GM21381 (cell line): ENCODE data around the gene LAMTOR2.

Experiments
- ATAC-seq: cut with Tn5 transposase; IDR thresholded peaks from one replicate; pipeline ENCODE4 v1.9.1; 2021; ENCODE audit warnings: mild to moderate bottlenecking, moderate library complexity; ENCODE audit not compliant: unreplicated experiment

Gene LAMTOR2

DNA sequence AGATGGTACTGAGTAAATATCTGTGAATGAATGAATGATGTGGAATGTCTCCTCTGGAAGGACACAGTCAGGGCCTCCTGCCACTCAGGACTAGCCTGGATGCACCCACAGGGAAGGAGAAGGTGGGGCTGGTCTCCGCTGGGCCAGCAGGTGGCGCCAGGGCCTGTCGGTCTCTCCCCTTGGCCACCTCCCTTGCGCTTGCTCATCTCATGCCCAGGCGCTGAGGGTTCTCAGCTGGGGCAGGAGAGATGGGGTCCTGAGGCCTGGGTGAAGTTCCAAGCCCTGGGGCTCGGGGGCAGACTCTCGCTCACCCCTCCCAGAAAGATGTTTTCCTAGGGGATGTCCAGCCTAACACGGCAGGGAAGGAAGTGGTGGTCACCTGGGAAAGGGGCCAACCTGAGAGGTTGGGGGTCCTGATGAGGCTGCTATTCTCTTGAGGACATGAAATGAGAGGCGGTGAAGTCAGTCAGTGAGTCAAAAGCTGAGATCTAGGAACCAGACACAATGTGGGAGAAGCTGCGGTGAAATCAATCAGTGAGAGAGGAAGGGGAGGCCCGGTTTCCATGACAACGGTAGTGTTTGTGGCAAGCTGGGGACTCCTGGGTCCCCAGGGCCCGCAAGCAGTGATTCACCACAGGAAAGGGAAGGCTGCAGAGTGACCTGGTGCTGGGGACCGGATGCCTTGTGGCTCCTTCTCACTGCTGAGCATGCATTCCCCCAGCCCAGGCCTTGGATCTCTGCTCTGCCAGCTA lies 42.2 kb downstream of the LAMTOR2 start:
- ATAC-seq, result peak; percentile 58

DNA sequence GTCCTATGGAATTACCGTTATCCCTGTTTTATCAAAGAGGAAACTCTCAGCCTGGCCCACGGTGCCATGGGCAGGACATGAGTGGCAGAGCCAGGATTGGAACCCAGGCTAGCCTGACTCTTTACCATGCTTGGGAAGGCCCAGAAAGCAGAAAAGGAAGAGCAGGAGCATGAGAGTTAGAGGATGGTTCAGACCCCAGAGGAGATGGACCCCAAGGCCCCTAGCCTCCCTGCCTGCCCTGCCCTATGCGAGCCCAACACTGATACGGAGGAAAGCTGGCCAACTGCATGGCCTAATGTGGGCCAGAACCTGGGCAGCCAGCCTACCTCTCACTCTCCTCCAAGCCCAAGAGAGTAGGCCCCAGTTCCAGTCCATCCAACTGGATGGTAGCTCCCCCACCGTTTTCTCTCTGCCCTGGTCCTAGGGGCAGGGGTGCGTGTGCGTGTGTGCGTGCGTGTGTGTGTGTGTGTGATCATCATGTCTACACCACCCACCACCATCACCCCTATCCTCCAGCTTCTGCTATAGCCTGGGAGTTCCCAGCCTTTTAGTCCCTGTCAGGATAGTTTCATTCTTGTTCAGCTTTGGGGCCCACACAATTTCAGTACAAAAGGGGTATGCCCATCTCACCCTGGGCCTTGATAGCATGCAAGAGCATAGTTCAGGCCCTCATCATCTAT lies 43.1 kb downstream of the LAMTOR2 start:
- peak; percentile 5 for ATAC-seq

DNA sequence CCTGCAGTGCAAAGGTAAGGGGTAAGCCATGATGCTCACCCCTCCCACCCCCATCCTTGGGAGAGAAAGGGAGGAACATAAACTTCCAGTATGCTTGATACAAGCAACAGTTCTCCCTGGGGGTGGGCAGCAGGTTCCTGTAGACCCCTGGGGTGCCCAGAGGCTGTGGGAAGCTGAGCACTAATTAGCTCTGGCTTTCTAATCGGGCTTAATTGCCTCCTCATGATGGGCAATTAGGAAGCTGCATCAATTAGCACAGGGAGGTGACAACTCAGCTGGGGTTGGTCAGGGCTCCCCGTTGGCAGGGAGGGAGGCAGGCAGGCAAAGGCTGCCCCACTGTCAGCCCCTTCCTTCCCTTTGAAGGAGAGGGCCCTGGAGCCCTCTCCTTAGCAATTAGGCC lies 44.2 kb downstream of the LAMTOR2 start:
- ATAC-seq, result no peak

DNA sequence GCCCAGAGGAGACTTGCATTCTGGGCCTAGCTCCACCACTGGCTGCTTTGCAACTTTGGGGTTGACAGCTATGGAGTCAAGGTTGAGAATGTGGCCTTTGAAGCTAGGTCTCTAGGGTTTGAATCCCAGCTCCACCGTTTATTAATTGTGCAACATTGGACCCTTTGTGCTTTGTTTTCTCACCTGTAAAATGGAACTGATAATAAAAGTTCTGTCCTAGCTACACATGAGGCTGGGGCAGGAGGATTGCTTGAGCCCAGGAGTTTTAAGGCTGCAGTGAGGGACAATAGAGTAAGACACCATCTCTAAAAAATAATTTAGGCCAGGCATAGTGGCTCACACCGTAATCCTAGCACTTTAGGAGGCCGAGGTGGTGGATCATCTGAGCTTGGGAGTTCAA lies 44.7 kb downstream of the LAMTOR2 start:
- ATAC-seq, result no peak

DNA sequence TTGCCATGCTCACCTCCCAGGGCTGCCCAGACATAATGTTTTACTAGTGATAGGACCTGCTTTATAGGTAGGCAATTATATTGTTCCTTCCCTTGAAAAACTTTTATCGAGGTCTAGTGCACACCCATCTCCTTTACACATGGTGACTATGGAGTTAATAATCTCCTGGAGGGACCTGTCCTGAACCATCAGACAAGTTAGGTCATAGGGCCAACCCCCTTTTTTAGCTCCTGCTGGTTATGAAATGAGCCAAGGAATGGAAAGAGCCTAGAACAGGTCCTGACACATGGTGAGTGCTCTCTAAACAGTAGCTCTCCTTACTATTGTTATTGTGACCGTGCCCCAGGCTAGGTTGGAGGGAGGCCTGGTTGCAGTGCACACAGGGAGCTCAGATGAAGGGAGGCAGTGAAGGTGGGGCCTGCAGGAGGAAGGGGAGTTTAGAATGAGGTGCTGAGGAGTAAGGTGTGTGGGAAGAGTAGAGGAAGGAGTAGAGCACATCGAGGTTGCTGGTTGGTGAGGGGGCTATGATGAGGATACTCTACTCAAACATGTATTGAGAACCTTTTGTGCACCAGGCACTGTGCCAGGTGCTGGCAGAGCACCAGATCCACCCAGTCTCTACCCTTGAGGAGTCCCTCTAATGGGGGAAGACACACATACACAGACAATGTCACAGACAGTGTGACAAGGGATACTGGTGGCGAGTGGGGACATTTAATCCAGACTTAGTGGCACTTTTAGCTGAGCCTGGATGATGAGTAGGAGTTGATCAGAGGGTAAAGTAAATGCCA lies 45.8 kb downstream of the LAMTOR2 start:
- no peak for ATAC-seq

DNA sequence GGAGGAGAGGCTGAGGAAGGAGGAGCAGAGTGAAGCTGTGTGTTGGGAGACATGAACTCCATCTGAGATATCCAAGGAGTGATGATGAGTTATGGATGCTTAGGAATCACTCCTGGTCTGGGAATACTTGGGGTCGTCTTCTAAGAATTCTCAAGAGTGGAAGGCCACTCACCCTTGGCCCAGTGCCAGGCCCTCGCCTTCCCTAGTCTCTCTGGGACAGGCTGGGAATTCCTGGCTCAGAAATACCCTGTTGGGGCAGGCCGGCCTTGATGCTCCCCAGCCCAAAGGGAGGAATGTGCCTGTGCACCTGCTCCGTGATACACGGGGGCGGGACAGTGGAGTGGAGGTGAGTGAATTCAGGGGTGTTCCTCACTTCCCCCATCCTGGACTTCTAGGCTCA lies 47.3 kb downstream of the LAMTOR2 start:
- ATAC-seq, result no peak

DNA sequence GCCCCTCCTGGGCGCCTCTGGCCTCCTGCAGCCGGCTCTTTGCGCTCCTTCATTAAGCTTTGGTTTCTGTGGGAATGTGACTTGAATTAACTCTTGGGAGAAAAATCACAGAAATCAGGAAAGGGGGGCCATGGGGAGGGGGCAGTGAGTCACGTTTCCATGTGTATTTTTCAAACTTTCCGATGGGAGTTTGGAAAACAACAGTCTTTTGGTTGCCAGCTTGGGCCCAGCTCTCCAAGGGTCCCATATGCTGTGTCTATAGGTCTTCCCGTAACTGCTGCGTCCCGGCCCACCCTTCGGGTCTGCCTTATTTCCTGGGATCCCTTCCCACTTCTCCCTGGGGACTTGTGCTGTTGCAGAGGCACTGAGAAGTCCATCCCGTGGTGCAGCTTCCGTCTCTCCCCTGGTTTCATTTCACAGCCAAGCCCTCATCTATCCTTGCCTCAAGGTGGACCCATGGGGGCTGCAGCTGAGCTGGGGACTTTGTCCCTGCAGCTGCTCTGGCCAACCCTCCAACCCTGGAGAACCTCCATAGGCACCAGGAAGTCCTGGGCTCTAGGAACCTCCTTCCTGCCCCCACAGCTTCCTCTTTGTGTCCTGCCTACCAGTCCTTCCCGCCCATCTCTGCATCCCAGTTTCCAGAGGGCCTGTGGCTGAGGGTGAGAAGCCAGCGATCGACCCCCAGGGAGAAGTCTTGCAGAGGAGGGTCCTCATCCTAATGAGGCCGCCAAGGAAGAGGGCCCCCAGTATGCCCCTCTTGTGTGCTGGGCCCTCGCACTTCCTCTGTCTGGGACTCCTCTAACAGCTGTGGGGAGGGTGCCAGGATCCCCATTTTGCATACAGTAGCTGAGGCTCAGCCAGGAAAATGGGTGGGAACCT lies 48.3 kb downstream of the LAMTOR2 start:
- ATAC-seq, result no peak

DNA sequence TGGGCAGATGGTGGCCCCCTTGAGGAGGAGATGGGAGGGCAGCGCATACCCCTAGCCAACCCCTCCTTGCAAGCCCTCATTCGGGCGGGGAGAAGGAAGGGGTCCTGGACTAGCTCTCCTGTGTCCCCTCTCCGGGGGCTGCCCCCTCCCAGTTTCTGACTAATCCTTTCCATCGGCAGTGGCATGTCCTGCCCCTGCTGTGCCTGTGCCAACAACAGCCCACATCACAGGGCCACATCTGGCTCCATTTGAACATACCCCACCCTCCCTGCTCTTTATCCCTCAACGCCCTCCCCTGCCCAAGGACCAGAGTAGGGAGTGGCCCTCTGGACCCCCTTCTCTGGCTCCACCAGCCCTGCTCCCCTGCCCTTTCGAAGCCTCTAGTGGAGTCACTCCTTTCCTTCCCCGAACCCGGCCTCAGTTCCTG lies 49.0 kb downstream of the LAMTOR2 start:
- ATAC-seq, result no peak

DNA sequence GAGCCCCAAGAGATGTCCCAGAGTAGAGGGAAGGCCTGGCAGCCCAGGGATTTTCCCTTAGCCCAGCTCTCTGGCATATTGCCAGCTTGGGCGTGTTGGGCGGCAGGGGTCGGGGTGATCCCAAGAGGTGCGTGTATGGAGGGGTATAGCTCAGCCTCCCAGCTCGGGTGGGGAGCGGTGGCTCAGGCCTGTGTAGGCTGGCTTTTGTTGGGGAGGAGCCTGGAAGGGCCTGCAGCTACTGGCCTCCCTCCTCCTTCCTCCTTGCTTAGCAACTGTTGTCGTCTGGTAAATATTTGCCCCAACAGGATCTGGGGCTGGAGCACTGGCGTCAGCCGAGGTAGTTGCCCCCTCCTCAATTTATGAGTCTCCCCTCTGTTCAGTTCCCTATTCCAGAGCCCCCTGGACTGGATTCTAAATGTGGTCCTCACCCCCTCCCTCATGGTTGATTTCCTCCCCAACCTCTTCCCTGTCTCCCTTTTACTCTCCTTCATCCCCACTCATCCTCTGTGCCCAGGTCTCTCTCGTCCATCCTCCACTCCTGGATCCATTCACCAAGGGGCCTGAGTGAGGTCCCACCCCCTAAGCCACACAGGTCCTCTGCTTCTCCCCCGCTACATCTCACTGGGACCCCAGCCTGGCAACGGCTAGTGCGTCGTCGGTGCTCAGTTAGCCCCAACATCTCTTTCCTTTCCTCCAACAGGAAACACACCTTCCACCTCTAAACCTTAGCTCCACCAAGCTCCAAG lies 49.7 kb downstream of the LAMTOR2 start:
- ATAC-seq, result no peak

DNA sequence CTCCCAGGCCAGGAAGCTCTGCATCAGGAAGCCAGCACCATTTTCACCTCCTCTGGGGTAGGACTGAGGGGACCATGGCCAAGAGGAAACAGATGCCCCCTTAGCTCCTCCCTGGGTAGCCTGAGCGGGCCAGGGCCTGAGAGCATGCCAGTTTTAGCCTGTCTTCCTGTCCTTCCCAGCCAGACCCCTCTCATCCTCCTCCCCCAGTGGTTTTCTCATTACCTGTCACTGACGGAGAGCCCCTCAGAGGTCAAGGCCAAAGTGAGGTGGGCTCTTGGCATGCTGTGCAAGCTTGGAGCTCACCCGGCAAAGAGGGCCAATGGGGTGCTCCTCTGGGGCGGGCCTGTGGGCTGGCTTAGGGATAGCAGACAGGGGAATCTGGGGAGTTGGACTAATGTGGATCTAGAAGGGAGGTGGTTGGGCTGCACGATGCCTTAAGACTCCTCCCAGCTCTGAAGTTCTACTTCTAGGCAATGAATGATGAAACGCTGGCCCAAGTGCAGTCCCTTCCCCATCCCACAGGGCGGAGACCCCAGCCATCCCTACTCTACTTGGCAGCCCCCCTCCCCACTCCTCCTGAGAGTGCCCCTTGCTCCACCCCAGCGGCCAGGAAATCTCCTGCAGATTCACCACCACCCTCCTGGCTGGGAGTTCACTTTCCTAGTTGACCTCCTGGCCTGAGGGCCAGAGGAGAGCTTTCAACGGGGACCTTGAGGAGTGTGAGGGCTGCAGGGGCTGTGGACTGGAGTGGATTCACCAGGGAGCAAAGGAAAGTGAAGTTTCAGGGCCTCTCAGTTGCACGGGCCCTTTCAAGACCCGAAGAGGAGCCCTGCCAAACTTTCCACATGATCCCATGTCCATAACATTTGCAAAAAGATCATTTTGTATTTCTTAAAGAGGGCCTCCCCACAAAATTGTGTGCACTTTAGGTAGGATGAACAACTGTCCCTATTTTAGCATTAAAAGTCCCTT lies 50.6 kb downstream of the LAMTOR2 start:
- ATAC-seq, result no peak

DNA sequence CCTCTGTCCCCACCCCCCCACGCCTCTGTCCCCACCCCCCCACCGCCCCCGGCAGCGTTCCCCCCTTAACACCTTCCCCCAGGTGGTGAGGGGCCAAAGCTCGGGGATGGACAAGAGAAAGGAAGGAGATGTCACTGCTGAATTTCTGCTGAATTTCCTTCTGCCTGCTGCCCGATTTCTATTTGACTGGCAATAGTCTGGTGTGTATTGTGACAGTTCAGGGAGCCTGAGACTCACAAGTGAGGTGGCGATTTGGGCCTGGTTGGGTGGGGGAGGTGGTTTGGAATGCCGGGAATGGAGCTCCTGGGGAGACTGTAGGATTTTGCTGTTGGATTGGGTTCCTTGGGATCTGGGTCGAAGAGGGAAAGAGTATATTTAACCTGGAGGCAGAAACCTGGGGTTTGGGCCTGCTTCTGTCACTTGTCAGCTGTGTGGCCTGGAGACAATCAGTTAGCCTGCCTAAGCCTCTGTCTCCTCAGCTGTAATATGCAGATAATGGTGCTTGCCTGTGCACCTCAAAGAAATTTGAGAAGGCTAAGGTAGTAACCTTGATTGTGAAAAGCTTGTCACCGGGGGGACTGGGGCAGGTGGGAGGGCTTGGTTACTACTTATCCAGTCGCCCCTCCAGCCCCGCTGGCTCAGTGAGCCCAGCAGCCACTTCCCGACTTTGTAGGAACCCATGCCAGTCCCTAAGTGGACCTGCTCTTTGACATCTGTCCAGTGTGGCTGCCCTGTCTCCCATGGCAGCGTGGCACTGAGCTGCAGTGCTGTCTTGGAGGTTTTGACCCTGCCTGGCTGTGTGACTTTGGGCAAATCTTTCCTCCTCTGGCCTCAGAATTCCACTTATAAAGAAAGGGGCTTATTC lies 52.3 kb downstream of the LAMTOR2 start:
- ATAC-seq, result no peak

DNA sequence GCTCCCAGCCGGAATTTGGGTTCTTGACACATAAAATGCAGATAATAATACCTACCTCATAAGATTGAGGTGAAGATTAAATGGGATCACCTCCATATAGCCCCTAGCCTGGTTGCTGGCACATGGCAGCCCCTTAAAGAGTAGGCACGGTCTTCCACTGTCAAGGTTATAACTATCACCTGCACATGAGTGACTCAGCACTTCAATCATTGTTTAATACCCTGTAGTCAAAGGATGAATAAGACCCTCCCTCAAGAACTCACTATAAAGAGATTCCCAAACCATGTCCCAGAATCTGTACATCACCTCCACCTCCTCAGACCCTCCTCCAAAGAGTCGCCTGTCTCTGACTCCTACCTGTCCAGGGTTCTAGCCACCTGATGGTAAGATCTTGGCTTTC lies 53.5 kb downstream of the LAMTOR2 start:
- ATAC-seq, result no peak
